Measurements from ENCODE around the gene AUP1. TPM values are rescaled to one million over a fixed set of nuclear protein-coding genes. Genes with fewer than 3 reads are reported as not detected.
A peak's percentile ranks its signal among the peaks of the same experiment; 100 is the strongest.

AUP1 gene
- total and polyA plus RNA-seq, 10 of the 15 experiments (the other 5 are each of a cell fraction or from before 2014, with no cell fraction given): 39.1 to 215 (median 138) TPM

- TF ChIP-seq E4F1 (IDR thresholded peaks at IDR 0.05; ENCODE audit: borderline replicate concordance, partially characterized antibody) (no peak), ZNF687 (IDR thresholded peaks at IDR 0.05) (peak; percentile 26; the same call in 1 of the 2 replicates), SIN3A (IDR thresholded peaks at IDR 0.05; ENCODE audit: low read depth, low read length) (no peak), ZSCAN29 (IDR thresholded peaks at IDR 0.05) (no peak), SUPT20H (IDR thresholded peaks at IDR 0.05; ENCODE audit: borderline replicate concordance, control insufficient read depth, low read depth, low read length) (no peak), BRCA1 (IDR thresholded peaks at IDR 0.05; ENCODE audit: low read depth, low read length) (no peak), ASH2L (IDR thresholded peaks at IDR 0.05; ENCODE audit: borderline replicate concordance, low read depth) (no peak), POLR2AphosphoS2 (IDR thresholded peaks at IDR 0.05; ENCODE audit: low read depth, low read length) (no peak), RAD21 (IDR thresholded peaks at IDR 0.05; ENCODE audit: insufficient read depth, low read depth, low read length) (no peak), MAX (IDR thresholded peaks at IDR 0.05; ENCODE audit: low read depth, low read length) (no peak), EED (IDR thresholded peaks at IDR 0.05; ENCODE audit: low read depth) (no peak; the same call in 1 of the 2 replicates), NFXL1 (IDR thresholded peaks at IDR 0.05; ENCODE audit: borderline replicate concordance) (no peak), RELA (IDR thresholded peaks at IDR 0.05; ENCODE audit: borderline replicate concordance, partially characterized antibody) (no peak), ZNF207 (IDR thresholded peaks at IDR 0.05; ENCODE audit: borderline replicate concordance) (no peak), EGR1 (IDR thresholded peaks at IDR 0.05; ENCODE audit: borderline replicate concordance in 1 of 2, low read depth in 2 of 2, low read length in 2 of 2) (no peak), MTA3 (IDR thresholded peaks at IDR 0.05; ENCODE audit: borderline replicate concordance, low read length) (no peak), ZBED1 (IDR thresholded peaks at IDR 0.05; ENCODE audit: borderline replicate concordance) (no peak), ZNF384 (IDR thresholded peaks at IDR 0.05; ENCODE audit: borderline replicate concordance, low read depth, low read length) (no peak), KDM1A (IDR thresholded peaks at IDR 0.05; ENCODE audit: borderline replicate concordance) (no peak), SP1 (IDR thresholded peaks at IDR 0.05; ENCODE audit: low read depth, low read length) (peak; percentile 5), BCL11A (IDR thresholded peaks at IDR 0.05; ENCODE audit: low read depth, low read length) (no peak)
- TF ChIP-seq, protein P1, sequence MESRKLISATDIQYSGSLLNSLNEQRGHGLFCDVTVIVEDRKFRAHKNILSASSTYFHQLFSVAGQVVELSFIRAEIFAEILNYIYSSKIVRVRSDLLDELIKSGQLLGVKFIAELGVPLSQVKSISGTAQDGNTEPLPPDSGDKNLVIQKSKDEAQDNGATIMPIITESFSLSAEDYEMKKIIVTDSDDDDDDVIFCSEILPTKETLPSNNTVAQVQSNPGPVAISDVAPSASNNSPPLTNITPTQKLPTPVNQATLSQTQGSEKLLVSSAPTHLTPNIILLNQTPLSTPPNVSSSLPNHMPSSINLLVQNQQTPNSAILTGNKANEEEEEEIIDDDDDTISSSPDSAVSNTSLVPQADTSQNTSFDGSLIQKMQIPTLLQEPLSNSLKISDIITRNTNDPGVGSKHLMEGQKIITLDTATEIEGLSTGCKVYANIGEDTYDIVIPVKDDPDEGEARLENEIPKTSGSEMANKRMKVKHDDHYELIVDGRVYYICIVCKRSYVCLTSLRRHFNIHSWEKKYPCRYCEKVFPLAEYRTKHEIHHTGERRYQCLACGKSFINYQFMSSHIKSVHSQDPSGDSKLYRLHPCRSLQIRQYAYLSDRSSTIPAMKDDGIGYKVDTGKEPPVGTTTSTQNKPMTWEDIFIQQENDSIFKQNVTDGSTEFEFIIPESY (IDR thresholded peaks at IDR 0.05): peak; percentile 89
These were observed 23.7 kb upstream of the AUP1 start (continued) for GRCh38 chr2:74552914-74553811.

All from GM12878 (cell line).